Subcutaneous abdominal adipose tissue (tissue), 5 donors: ENCODE measurements around the gene GRB10.
"Not testable (repeated sequence)": the region's sequence is repeated elsewhere in the genome, so short reads cannot be mapped to it uniquely, and the experiment has no call there.

Experiments used
- H3K27ac ChIP-seq: one replicate; pipeline ENCODE4 v1.7.0; 2013; ENCODE audit warnings: low read depth, mild to moderate bottlenecking, inconsistent platforms, low read length, moderate library complexity
- H3K27me3 ChIP-seq, 5 donors: one replicate each; pipeline ENCODE4 v1.7.0; 2013; ENCODE audit warnings: low read length in 5 of 5, inconsistent platforms in 1 of 5; ENCODE audit not compliant: control insufficient read depth in 5 of 5, insufficient read depth in 4 of 5
- H3K36me3 ChIP-seq, 5 donors: one replicate each; pipeline ENCODE4 v1.7.0; 2013; ENCODE audit warnings: low read length in 5 of 5; ENCODE audit not compliant: control insufficient read depth in 5 of 5, insufficient read depth in 5 of 5
- H3K4me1 ChIP-seq, 5 donors: one replicate each; pipeline ENCODE4 v1.7.0; 2013; ENCODE audit warnings: low read length in 5 of 5, mild to moderate bottlenecking in 3 of 5, moderate library complexity in 1 of 5; ENCODE audit not compliant: control insufficient read depth in 5 of 5, insufficient read depth in 5 of 5
- H3K4me3 ChIP-seq, 5 donors: one replicate each; pipeline ENCODE4 v1.7.0; 2013; ENCODE audit warnings: low read length in 5 of 5, low read depth in 1 of 5
- H3K9ac ChIP-seq, 5 donors: one replicate each; pipeline ENCODE4 v1.7.0; 2013; ENCODE audit warnings: low read length in 5 of 5, mild to moderate bottlenecking in 4 of 5, moderate library complexity in 3 of 5
- H3K9me3 ChIP-seq, 5 donors: one replicate each; pipeline ENCODE4 v1.7.0; 2013; ENCODE audit warnings: low read length in 5 of 5; ENCODE audit not compliant: control insufficient read depth in 5 of 5
- donor health status: healthy.
- donor health status: healthy.
- donor health status: healthy.
- donor health status: healthy.
- donor health status: healthy.

The GRB10 gene

GRCh38 chr7:50558294-50559053 is 224.2 kb downstream of the GRB10 start:
- Histone ChIP-seq H3K9ac (no peak overlapping the region), H3K27ac (no peak overlapping the region), H3K4me3 (no peak overlapping the region), H3K9me3 (no peaks in the 10 kb centered on the region), H3K27me3 (peaks cover 4 to 19% (median 7%) of the 10 kb centered on the region in 5 donors), H3K36me3 (no peaks in the 10 kb centered on the region), H3K4me1 (peaks cover 0 to 14% (median 11%) of the 10 kb centered on the region in 5 donors)

GRCh38 chr7:50557099-50557498 is 225.6 kb downstream of the GRB10 start:
- Histone ChIP-seq H3K4me3 (no peak overlapping the region), H3K27ac (no peak overlapping the region), H3K27me3 (peaks cover 6 to 19% (median 7%) of the 10 kb centered on the region in 5 donors), H3K36me3 (no peaks in the 10 kb centered on the region), H3K9me3 (no peaks in the 10 kb centered on the region), H3K4me1 (peaks cover 0 to 14% (median 11%) of the 10 kb centered on the region in 5 donors), H3K9ac (no peak overlapping the region)

GRCh38 chr7:50556247-50556991 is 226.3 kb downstream of the GRB10 start:
- no peak overlapping the region for H3K4me3 ChIP-seq
- H3K4me1 ChIP-seq: peaks cover 0 to 14% (median 11%) of the 10 kb centered on the region in 5 donors
- no peak overlapping the region for H3K27ac ChIP-seq
- peaks cover 0 to 19% (median 6%) of the 10 kb centered on the region in 5 donors for H3K27me3 ChIP-seq
- no peak overlapping the region for H3K9ac ChIP-seq
- no peaks in the 10 kb centered on the region for H3K9me3 ChIP-seq
- no peaks in the 10 kb centered on the region for H3K36me3 ChIP-seq

- Histone ChIP-seq H3K27me3 (peaks cover 0 to 13% (median 6%) of the 10 kb centered on the region in 5 donors), H3K27ac (no peak overlapping the region), H3K4me1 (peaks cover 0 to 14% (median 11%) of the 10 kb centered on the region in 5 donors), H3K9me3 (no peaks in the 10 kb centered on the region), H3K4me3 (no peak overlapping the region), H3K9ac (no peak overlapping the region), H3K36me3 (no peaks in the 10 kb centered on the region)
These were observed 227.0 kb downstream of the GRB10 start for GRCh38 chr7:50555594-50556140.

GRCh38 chr7:50554431-50555322 is 228.0 kb downstream of the GRB10 start:
- Histone ChIP-seq H3K36me3 (no peaks in the 10 kb centered on the region), H3K27ac (no peak overlapping the region), H3K9ac (no peak overlapping the region), H3K27me3 (peaks cover 0 to 7% (median 3%) of the 10 kb centered on the region in 5 donors), H3K9me3 (no peaks in the 10 kb centered on the region), H3K4me3 (no peak overlapping the region), H3K4me1 (peaks cover 0 to 14% (median 11%) of the 10 kb centered on the region in 5 donors)

- Histone ChIP-seq H3K27me3 (peaks cover 0 to 7% (median 3%) of the 10 kb centered on the region in 5 donors), H3K9ac (no peak overlapping the region)
These were observed 228.7 kb downstream of the GRB10 start for GRCh38 chr7:50553973-50554372.

GRCh38 chr7:50552921-50553320 is 229.8 kb downstream of the GRB10 start:
- H3K27me3 ChIP-seq: peaks cover 0 to 7% (median 0%) of the 10 kb centered on the region in 5 donors
- H3K27ac ChIP-seq: no peak overlapping the region
- H3K9me3 ChIP-seq: no peaks in the 10 kb centered on the region
- peaks cover 0 to 14% (median 11%) of the 10 kb centered on the region in 5 donors for H3K4me1 ChIP-seq
- no peak overlapping the region for H3K9ac ChIP-seq
- no peaks in the 10 kb centered on the region for H3K36me3 ChIP-seq
- no peak overlapping the region for H3K4me3 ChIP-seq

More at GRCh38 chr7:50553973-50554372, 228.7 kb downstream of the GRB10 start:
- Histone ChIP-seq H3K9me3 (no peaks in the 10 kb centered on the region), H3K4me3 (no peak overlapping the region), H3K27ac (no peak overlapping the region), H3K4me1 (peaks cover 0 to 14% (median 11%) of the 10 kb centered on the region in 5 donors), H3K36me3 (no peaks in the 10 kb centered on the region)

- no peak overlapping the region for H3K27ac ChIP-seq
These were observed 230.6 kb downstream of the GRB10 start for GRCh38 chr7:50552139-50552538.

GRCh38 chr7:50545613-50546012 is 237.1 kb downstream of the GRB10 start:
- H3K4me3 ChIP-seq, H3K36me3 ChIP-seq, H3K4me1 ChIP-seq: not testable (repeated sequence)

More at GRCh38 chr7:50552139-50552538, 230.6 kb downstream of the GRB10 start:
- Histone ChIP-seq H3K36me3 (no peaks in the 10 kb centered on the region), H3K27me3 (peaks cover 0 to 7% (median 0%) of the 10 kb centered on the region in 5 donors), H3K4me3 (no peak overlapping the region), H3K9me3 (no peaks in the 10 kb centered on the region), H3K4me1 (peaks cover 0 to 11% (median 10%) of the 10 kb centered on the region in 5 donors), H3K9ac (no peak overlapping the region)

More at GRCh38 chr7:50545613-50546012, 237.1 kb downstream of the GRB10 start:
- not testable (repeated sequence) for H3K9me3 ChIP-seq, H3K9ac ChIP-seq, H3K27ac ChIP-seq, H3K27me3 ChIP-seq
